Measurements from ENCODE around the gene TMEM63A.
"Not testable (repeated sequence)": the region's sequence is repeated elsewhere in the genome, so short reads cannot be mapped to it uniquely, and the experiment has no call there.

The TMEM63A gene

GRCh38 chr1:225908773-225909172 is 26.6 kb upstream of the TMEM63A start:
- DNase-seq (ENCODE audit: low read depth in 2 of 2) = no peak

GRCh38 chr1:225908013-225908640 is 25.9 kb upstream of the TMEM63A start:
- no peak for DNase-seq (ENCODE audit: low read depth in 2 of 2)

- no peak for DNase-seq (ENCODE audit: low read depth in 2 of 2)
Observed at GRCh38 chr1:225907341-225907740, 25.2 kb upstream of the TMEM63A start.

GRCh38 chr1:225906467-225906866 is 24.3 kb upstream of the TMEM63A start:
- DNase-seq (ENCODE audit: low read depth in 2 of 2) = no peak

GRCh38 chr1:225903623-225904022 is 21.4 kb upstream of the TMEM63A start:
- DNase-seq (ENCODE audit: low read depth in 2 of 2) = no peak

GRCh38 chr1:225899044-225899925 is 17.1 kb upstream of the TMEM63A start:
- DNase-seq (ENCODE audit: low read depth in 2 of 2) = no peak

- DNase-seq (ENCODE audit: low read depth in 2 of 2) = no peak
Observed at GRCh38 chr1:225897595-225898514, 15.7 kb upstream of the TMEM63A start.

GRCh38 chr1:225896937-225897549 is 14.9 kb upstream of the TMEM63A start:
- DNase-seq (ENCODE audit: low read depth in 2 of 2) = no peak

- DNase-seq (ENCODE audit: low read depth in 2 of 2) = no peak
Observed at GRCh38 chr1:225896494-225896893, 14.3 kb upstream of the TMEM63A start.

- no peak for DNase-seq (ENCODE audit: low read depth in 2 of 2)
Observed at GRCh38 chr1:225892307-225892706, 10.1 kb upstream of the TMEM63A start.

- no peak for DNase-seq (ENCODE audit: low read depth in 2 of 2)
Observed at GRCh38 chr1:225891229-225891972, 9.2 kb upstream of the TMEM63A start.

GRCh38 chr1:225890346-225891228 is 8.4 kb upstream of the TMEM63A start:
- no peak for DNase-seq (ENCODE audit: low read depth in 2 of 2)

GRCh38 chr1:225889743-225890142 is 7.6 kb upstream of the TMEM63A start:
- DNase-seq (ENCODE audit: low read depth in 2 of 2) = no peak

- DNase-seq (ENCODE audit: low read depth in 2 of 2) = no peak
Observed at GRCh38 chr1:225888898-225889601, 6.9 kb upstream of the TMEM63A start, which contains the start of gene LEFTY1. TSS of gene LEFTY1 (minus strand) at chr1:225889146. CDS start at chr1:225889066, 80 bp downstream.

- DNase-seq (ENCODE audit: low read depth in 2 of 2) = no peak
Observed at GRCh38 chr1:225888289-225888897, 6.2 kb upstream of the TMEM63A start.

GRCh38 chr1:225887554-225888288 is 5.5 kb upstream of the TMEM63A start:
- not testable (repeated sequence) for DNase-seq (ENCODE audit: low read depth in 2 of 2)

- no peak for DNase-seq (ENCODE audit: low read depth in 2 of 2)
Observed at GRCh38 chr1:225887030-225887314, 4.8 kb upstream of the TMEM63A start.

All from fibroblast of skin of left biceps (primary cell).